Parathyroid adenoma (tissue), 2 donors: ENCODE data around the gene DYNLT4.

ENCODE experiments used
- H2AFZ ChIP-seq: fragments of 300-600 bp; sonication (generic); one replicate; pipeline ENCODE4 v1.7.0; 2017; ENCODE audit warnings: antibody characterized with exemption, mild to moderate bottlenecking
- H3K27ac ChIP-seq: fragments of 300-600 bp; sonication (generic); one replicate; pipeline ENCODE4 v1.7.0; 2017
- H3K27me3 ChIP-seq: fragments of 300-600 bp; sonication (generic); one replicate; pipeline ENCODE4 v1.7.0; 2017; ENCODE audit warnings: low read length; ENCODE audit not compliant: control insufficient read depth, insufficient read depth
- H3K36me3 ChIP-seq: fragments of 300-600 bp; sonication (generic); one replicate; pipeline ENCODE4 v1.7.0; 2017; ENCODE audit warnings: low read length; ENCODE audit not compliant: control insufficient read depth, insufficient read depth
- H3K4me1 ChIP-seq: fragments of 300-600 bp; sonication (generic); one replicate; pipeline ENCODE4 v1.7.0; 2017; ENCODE audit warnings: control low read depth
- H3K4me2 ChIP-seq: fragments of 300-600 bp; sonication (generic); one replicate; pipeline ENCODE4 v1.7.0; 2017; ENCODE audit warnings: low read length
- H3K4me3 ChIP-seq: fragments of 300-600 bp; sonication (generic); one replicate; pipeline ENCODE4 v1.7.0; 2017; ENCODE audit warnings: low read depth, low read length
- H3K79me2 ChIP-seq: fragments of 300-600 bp; sonication (generic); one replicate; pipeline ENCODE4 v1.7.0; 2017; ENCODE audit warnings: control low read depth
- H3K9ac ChIP-seq: fragments of 300-600 bp; sonication (generic); one replicate; pipeline ENCODE4 v1.7.0; 2017; ENCODE audit warnings: mild to moderate bottlenecking
- H3K9me3 ChIP-seq: fragments of 300-600 bp; sonication (generic); one replicate; pipeline ENCODE4 v1.7.0; 2017; ENCODE audit warnings: low read length; ENCODE audit not compliant: control insufficient read depth
- CTCF ChIP-seq: fragments of 300-600 bp; sonication (generic); IDR thresholded peaks from one replicate; pipeline ENCODE4 v1.7.0; 2017; ENCODE audit warnings: antibody characterized with exemption, mild to moderate bottlenecking
- donor health status: primary hyperparathyroidism.

The DYNLT4 gene

GRCh38 chr1:44851308-44851707 is 44.2 kb upstream of the DYNLT4 start:
- Histone ChIP-seq H3K79me2 (no peaks in the 10 kb centered on the region), H3K4me2 (no peak overlapping the region), H2AFZ (no peak overlapping the region), H3K36me3 (no peaks in the 10 kb centered on the region), H3K27ac (no peak overlapping the region), H3K9ac (no peak overlapping the region), H3K27me3 (no peaks in the 10 kb centered on the region), H3K9me3 (no peaks in the 10 kb centered on the region), H3K4me1 (no peaks in the 10 kb centered on the region), H3K4me3 (no peak overlapping the region)
- TF ChIP-seq CTCF = no peak

DNA sequence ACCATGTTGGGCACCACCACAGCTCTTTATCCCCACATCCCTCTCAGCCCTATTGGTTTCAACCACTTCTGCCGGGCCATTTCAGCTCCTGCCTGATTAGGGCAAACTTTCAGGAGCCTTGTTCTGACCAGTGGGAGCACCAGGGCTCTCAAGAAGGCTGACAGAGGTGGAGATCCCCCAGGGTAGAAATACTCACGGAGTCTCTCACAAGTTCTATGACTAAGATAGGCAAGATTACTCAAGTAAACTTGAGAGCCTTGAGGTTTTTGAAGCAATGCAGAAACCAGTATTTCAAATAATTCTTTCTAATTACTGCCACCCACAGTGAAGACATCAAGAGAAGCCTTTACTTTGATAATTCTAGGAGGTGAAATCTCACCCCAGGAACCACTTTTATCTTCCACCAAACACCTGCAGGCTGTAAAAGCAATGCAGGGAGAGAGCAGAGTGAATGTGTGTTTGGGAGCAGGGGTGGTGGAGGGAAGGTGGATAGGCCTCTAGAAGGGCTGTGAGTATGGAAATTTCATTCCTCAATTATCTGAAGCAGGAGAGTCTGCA is 42.5 kb upstream of the DYNLT4 start:
- Histone ChIP-seq H3K9ac (no peak overlapping the region), H3K4me1 (no peaks in the 10 kb centered on the region), H3K79me2 (no peaks in the 10 kb centered on the region), H3K27me3 (no peaks in the 10 kb centered on the region), H3K9me3 (no peaks in the 10 kb centered on the region), H3K27ac (no peak overlapping the region), H3K36me3 (no peaks in the 10 kb centered on the region), H3K4me3 (no peak overlapping the region), H2AFZ (no peak overlapping the region), H3K4me2 (no peak overlapping the region)
- TF ChIP-seq CTCF = no peak

DNA sequence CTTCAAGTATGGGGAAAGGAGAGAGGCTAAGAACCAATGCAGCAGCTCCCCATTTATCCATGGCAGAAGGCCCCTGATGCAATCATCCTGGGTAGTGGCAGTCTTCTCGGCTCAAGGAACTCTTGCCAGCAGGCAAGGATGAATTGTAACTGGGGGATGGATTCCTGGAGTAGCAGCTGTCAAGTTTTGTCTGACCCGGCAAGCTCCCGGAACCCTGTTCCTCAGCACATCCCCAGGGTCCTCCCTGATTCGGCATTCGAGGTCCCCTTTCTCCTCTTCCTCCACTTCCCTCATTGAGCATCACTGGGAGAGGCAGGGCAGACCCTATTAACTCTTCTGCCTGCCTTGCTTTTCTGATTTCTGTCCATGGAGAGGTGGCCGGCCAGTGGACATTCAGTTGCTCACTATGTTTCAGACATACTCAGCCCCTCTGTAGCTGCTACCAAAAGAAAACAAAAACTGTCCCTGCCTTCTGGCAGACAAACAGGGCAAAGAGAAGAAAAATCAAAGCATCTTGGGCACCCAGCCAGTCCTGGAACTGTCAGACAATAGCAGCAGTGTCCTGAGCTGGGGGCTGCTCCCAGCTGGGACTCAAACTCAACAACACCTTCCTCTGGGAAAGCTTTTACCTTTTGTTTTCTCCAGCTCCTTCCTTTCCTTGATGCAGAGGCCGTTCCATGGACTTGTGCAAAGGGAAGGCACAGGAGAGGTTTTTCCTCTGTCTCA is 41.5 kb upstream of the DYNLT4 start:
- H3K9ac ChIP-seq = no peak overlapping the region

DNA sequence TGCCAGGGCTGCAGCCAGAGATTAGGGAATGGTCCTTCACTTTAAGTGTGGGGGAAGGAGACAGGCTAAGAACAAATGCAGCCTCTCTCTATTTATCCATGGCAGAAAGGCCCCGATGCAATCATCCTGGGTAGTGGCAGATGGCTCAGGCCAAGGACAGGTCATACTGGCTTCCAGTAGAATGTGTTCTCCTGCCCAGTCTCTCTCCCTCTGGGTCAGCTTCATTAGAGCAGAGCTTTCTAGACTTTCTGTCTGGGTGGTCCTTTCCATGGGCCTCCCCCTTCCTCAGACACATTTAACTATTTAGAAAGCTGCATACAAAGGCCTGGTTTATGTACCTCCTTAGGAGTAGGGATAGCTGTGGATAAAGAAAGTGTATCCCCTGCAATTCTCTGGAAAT is 40.7 kb upstream of the DYNLT4 start:
- Histone ChIP-seq H3K4me3 (no peak overlapping the region), H3K4me2 (no peak overlapping the region), H3K27ac (no peak overlapping the region), H2AFZ (no peak overlapping the region), H3K9ac (no peak overlapping the region), H3K9me3 (no peaks in the 10 kb centered on the region), H3K79me2 (no peaks in the 10 kb centered on the region), H3K27me3 (no peaks in the 10 kb centered on the region), H3K36me3 (no peaks in the 10 kb centered on the region), H3K4me1 (no peaks in the 10 kb centered on the region)
- no peak for TF ChIP-seq CTCF

More for the DNA sequence above, 41.5 kb upstream of the DYNLT4 start:
- Histone ChIP-seq H3K4me1 (no peaks in the 10 kb centered on the region), H3K9me3 (no peaks in the 10 kb centered on the region), H3K4me3 (no peak overlapping the region), H3K27ac (no peak overlapping the region), H3K36me3 (no peaks in the 10 kb centered on the region), H3K79me2 (no peaks in the 10 kb centered on the region), H3K4me2 (no peak overlapping the region), H2AFZ (no peak overlapping the region), H3K27me3 (no peaks in the 10 kb centered on the region)
- TF ChIP-seq CTCF = no peak

- no peak overlapping the region for H3K4me3 ChIP-seq
- no peaks in the 10 kb centered on the region for H3K4me1 ChIP-seq
- H3K9me3 ChIP-seq = no peaks in the 10 kb centered on the region
- no peak overlapping the region for H3K27ac ChIP-seq
- no peaks in the 10 kb centered on the region for H3K79me2 ChIP-seq
- no peaks in the 10 kb centered on the region for H3K27me3 ChIP-seq
- TF ChIP-seq CTCF = no peak
- no peak overlapping the region for H3K4me2 ChIP-seq
- no peak overlapping the region for H3K9ac ChIP-seq
- H3K36me3 ChIP-seq = no peaks in the 10 kb centered on the region
- H2AFZ ChIP-seq = no peak overlapping the region
These were observed 39.8 kb upstream of the DYNLT4 start for GRCh38 chr1:44846985-44847384.
